Stimulated activated CD8-positive, alpha-beta memory T cell treated with anti-CD3 and anti-CD28 coated beads, Interleukin-7, amount 100 ng/mL, for 48 hours (primary cell): Measurements from ENCODE around the gene C3.

Experiments
- DNase-seq, 2 donors: peaks; one replicate each; pipeline ENCODE4 v3.0.0-alpha.2; 2020; ENCODE audit warnings: low read depth in 1 of 2; ENCODE audit errors: extremely low read depth in 1 of 2

The C3 gene

DNA sequence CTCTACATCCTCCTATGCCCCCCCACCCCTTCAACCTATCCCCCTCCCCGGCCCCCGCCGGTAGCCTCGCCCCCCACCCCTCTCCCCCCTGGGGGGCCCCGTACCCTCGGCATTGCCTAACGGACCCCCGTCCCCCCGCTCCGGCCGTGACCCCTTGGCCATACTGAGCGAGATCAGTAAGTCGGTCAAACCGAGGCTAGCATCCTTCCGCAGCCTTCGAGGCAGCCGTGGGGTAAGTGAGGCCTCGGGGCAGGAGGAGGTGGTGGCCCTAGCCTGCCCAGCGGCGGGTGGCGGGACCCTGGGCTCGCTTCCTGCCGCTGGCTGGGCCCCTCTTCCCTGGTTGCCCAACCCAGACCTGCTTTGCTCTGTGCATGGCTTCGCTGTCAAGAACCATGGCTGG, 25.5 kb upstream of the C3 start:
- no peak for DNase-seq

- no peak for DNase-seq
These were observed 24.2 kb upstream of the C3 start for GRCh38 chr19:6744381-6745301.

GRCh38 chr19:6743714-6744380, 23.4 kb upstream of the C3 start:
- no peak for DNase-seq

GRCh38 chr19:6743066-6743465, 22.6 kb upstream of the C3 start:
- DNase-seq, result no peak

DNA sequence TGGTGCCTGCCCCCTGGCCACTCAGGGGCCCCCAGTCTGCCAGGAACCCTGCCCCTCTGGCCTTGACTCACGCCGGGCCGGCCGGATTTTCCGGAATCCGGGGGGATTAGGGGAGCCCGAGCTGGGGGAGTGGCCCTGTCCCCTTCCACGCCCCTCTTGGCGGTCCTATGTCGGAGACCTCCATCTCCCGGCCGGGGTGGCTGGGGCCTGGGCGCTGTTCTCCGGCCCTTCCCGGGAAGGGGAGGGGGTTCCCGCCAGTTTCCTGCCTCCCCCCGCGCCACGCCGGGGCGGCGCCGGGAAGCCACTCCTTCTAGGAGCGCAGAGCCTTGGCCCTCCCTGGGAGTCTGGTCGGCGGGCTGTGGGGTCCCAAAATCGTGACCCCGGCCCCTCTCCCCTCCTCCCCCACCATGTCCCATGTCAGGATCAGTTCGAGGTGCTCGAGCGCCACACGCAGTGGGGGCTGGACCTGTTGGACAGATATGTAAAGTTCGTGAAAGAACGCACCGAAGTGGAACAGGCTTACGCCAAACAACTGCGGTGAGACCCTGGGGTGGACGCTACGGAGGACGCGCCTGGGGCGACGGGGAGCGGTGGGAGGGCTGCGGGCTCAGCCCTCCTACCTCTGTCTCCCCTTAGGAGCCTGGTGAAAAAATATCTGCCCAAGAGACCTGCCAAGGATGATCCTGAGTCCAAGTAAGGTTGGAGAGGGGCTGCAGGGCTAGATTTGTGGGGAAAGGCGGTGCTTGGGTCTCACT, 20.3 kb upstream of the C3 start:
- DNase-seq, result no peak

DNA sequence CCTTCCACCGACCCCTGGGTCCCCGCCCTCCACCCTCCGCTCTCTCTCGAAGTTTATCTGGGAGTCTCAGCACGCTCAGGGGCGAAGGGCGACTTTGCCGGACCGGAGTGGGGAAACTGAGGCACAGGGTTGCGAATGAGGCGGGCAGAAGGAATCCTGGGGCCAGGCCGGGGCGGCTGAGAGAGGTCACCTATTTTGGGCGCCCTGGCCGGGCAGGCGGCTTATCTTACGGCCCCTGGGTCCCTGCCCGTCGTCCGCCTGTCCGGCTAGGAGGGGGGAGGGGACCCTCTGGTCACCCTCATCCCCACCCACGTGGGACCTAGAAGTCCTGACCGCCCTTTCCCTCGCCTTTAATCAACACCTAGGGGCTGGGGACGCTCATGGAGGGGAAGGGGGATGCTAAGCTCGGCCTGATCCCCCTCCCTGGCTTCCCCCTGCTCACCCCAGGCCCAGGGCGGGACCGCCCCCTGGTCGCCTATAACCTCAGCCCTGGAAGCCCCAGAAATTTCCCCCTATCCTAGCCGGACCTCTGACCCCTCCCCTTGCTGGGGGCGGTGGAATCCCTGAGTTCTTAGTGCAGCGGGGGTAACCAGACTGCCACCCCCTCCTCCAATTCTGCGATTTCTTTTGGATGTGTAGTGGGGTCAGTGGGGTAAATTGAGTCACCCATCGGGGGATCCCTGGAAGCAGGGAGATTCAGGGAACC, 19.6 kb upstream of the C3 start:
- no peak for DNase-seq

GRCh38 chr19:6739390-6739882, 19.0 kb upstream of the C3 start, which contains the start of gene TRIP10:
Gene TRIP10 (plus strand): TSS chr19:6739680. CDS start chr19:6739762, 82 bp downstream.
- peak; percentile 56 to 69 for DNase-seq

DNA sequence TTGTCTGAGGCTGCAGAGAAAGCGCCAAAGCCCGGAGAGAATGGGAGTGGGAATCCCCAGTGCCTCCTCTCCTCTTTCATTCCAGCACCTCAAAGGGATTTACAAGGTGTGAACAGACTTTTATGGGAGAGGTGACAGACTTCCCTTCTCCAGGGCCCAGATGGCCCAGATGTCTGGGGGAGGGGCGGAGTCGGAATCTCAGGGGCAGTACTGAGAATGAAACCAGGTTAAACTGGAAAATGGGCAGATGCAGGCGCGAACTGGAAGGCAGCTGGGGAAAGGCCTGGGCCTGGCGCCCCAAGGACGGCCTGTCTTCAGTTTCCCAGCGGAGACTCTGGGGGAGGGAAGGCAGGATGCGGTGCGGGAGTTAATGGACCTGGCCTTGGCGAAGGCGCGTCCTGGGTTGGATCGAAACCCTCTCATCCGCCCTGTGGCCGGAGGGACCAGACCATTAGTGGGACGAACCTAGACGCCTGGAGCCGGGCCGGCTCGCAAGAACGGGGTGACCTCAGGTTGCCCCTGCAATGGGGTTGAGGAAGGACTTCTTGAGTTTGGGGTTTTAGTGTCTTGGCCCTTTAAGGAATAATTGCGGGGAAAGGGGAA, 18.4 kb upstream of the C3 start:
- DNase-seq, result no peak

DNA sequence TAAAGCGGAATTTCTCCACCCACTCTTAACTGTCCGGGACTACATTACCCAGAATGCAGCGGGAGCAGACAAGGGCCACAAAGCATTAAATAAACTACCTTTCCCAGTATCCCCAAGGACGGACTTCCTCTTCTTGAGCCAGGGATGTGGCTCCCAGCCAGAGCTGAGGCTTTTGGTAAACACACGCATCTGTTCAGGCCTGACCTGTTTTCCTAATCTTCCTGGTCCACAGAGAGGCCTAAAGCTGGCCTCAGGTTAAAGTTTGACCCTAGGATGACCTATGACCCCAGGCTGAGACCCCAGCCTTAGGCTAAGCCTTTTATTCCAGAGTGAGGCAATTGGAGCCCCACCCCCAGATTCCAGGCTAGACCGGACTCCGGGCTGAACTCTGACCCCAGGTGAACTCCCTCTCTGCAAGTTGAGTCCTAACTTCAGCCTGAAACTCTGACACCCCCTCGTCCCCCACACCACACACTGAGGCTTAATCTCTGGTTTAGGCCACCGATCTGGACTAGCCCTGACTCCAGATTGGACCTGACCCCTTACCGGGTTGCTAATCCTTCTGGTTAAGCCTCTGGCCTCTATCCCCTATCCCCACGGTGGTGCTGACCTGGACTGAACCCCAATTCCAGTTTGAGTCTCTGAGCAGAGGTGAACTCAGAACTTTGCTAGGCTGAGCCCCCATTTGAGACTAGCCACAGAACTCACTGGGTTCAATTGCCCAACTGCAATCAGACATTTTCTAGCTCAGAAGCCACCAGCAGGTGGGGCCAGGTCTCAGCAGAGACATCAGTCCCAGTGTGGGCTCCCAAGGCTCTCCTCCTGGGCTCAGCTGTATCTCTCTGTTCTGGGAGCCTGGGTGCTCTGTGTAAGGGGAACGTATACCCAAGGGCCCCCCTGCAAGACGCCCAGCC, 17.7 kb upstream of the C3 start:
- peak; percentile 55 to 76 for DNase-seq

- DNase-seq, result peak; percentile 99
These were observed 16.9 kb upstream of the C3 start, which contains the start of gene GPR108 for GRCh38 chr19:6737284-6737872. Gene GPR108 (minus strand): TSS chr19:6737580. CDS start chr19:6737576, 4 bp downstream.

DNA sequence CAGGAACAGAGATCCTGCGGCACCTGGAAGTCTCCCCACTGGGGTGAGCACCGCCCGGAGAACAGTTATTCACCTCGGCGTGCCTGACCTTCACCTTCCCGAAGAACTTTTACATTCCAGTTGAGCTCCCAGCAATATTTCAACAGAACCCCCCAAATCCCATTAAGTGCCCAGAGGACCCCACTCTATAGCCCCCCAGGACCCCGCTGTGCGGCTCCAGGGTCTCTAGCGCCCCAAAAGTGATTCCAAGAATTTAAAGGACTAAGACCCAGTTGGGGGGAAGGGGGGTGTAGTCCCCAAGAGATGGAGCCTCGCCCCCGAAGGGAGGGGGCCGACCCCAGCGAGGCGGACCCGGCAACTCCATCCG, 16.4 kb upstream of the C3 start:
- no peak for DNase-seq

DNA sequence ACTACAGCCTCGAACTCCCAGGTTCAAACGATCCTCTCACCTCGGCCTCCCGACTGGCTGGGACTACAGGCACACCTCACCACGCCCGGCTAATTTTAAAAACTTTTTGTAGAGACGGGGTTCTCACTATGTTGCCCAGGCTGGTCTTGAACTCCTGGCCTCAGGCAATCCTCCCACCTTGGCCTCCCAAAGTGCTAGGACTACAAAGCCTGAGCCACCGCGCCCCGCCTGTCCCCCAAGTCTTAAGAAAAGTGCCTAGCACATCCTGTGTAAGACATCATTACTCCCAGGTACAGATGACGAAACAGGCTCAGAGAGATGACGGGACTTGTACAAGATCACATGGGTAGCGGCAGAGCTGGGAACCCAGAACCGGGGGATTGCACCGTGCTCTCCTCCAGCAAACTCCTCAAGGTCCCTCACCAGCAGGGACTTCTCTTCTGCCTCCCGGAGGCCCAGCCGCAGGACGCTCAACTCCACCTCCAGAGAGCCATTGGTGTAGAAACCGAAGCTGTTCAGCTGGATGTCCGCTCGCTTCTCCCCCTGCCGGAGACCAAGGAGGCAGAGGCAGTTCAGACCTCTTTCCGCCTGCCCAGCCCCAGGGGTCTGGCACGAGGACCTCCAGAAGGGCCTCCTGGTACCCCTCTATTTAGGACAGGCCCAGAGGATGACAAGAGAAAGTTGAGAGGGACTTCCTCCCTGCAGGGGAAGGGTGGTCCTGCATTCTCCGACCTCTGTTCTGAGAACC, 15.9 kb upstream of the C3 start:
- DNase-seq, result peak; percentile 55 to 70

DNA sequence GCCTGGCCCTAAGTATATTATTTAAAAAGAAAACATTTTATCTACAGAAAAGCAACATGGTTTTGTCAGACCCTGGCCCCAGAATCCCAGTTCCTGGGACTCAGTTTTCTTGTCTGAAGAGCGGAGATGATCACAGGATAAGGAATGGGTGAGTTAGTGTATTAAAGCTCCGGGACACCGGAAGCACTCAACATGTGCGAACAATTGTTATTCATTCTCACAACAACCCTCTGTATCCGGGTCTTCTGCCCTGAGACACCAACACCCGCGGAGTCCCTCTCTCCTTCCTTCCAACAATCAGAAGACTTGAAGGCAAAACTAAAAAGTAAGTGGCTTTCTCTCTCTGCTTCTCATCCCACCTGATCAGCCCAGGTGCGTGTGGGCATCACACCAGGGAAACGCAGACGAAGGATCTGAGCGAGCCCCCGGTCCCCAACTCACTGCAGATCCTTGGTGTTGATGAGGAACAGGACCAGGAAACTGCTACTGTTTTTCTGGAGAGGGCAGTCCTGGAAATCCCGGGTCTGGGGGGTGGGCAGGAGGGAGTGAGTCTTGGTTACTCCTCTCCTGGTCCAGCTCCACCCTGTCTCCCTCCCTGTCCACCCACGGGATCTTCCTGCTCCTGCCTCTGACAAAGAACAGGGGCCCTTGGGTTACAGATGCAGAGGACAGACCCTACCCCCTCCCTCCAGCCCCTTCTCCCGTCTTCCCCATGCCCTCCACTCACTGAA, 14.9 kb upstream of the C3 start:
- no peak for DNase-seq

- DNase-seq, result no peak
These were observed 13.7 kb upstream of the C3 start for GRCh38 chr19:6734096-6734696.

GRCh38 chr19:6733338-6734095, 13.1 kb upstream of the C3 start:
- DNase-seq, result no peak

GRCh38 chr19:6732803-6733337, 12.4 kb upstream of the C3 start:
- DNase-seq, result no peak
